ENCODE results near the gene FAM9A.
"Not testable (repeated sequence)": the region's sequence is repeated elsewhere in the genome, so short reads cannot be mapped to it uniquely, and the experiment has no call there.

Gene FAM9A

GRCh38 chrX:8803326-8803725 lies 2.1 kb upstream of the FAM9A start:
- no peak for DNase-seq (ENCODE audit: low read depth, low spot score)

GRCh38 chrX:8800351-8800750 lies 832 bp downstream of the FAM9A start:
- not testable (repeated sequence) for DNase-seq (ENCODE audit: low read depth, low spot score)

GRCh38 chrX:8799281-8799680 lies 1.9 kb downstream of the FAM9A start:
- DNase-seq (ENCODE audit: low read depth, low spot score), result not testable (repeated sequence)

GRCh38 chrX:8798702-8799101 lies 2.5 kb downstream of the FAM9A start:
- DNase-seq (ENCODE audit: low read depth, low spot score), result not testable (repeated sequence)

GRCh38 chrX:8787119-8787518 lies 14.1 kb downstream of the FAM9A start:
- DNase-seq (ENCODE audit: low read depth, low spot score), result not testable (repeated sequence)

GRCh38 chrX:8784162-8784561 lies 17.0 kb downstream of the FAM9A start:
- DNase-seq (ENCODE audit: low read depth, low spot score), result no peak

- no peak for DNase-seq (ENCODE audit: low read depth, low spot score)
Observed at GRCh38 chrX:8783714-8784098, 17.5 kb downstream of the FAM9A start.

GRCh38 chrX:8783097-8783713 lies 18.0 kb downstream of the FAM9A start:
- DNase-seq (ENCODE audit: low read depth, low spot score), result no peak

- DNase-seq (ENCODE audit: low read depth, low spot score), result no peak
Observed at GRCh38 chrX:8782595-8782994, 18.6 kb downstream of the FAM9A start.

- not testable (repeated sequence) for DNase-seq (ENCODE audit: low read depth, low spot score)
Observed at GRCh38 chrX:8781921-8782320, 19.3 kb downstream of the FAM9A start.

GRCh38 chrX:8773117-8773516 lies 28.1 kb downstream of the FAM9A start:
- no peak for DNase-seq (ENCODE audit: low read depth, low spot score)

- no peak for DNase-seq (ENCODE audit: low read depth, low spot score)
Observed at GRCh38 chrX:8760021-8760420, 41.2 kb downstream of the FAM9A start.

GRCh38 chrX:8758706-8759105 lies 42.5 kb downstream of the FAM9A start:
- DNase-seq (ENCODE audit: low read depth, low spot score), result not testable (repeated sequence)

- not testable (repeated sequence) for DNase-seq (ENCODE audit: low read depth, low spot score)
Observed at GRCh38 chrX:8757609-8758389, 43.4 kb downstream of the FAM9A start.

GRCh38 chrX:8755813-8756212 lies 45.4 kb downstream of the FAM9A start:
- no peak for DNase-seq (ENCODE audit: low read depth, low spot score)

- DNase-seq (ENCODE audit: low read depth, low spot score), result no peak
Observed at GRCh38 chrX:8755116-8755515, 46.1 kb downstream of the FAM9A start.

- DNase-seq (ENCODE audit: low read depth, low spot score), result no peak
Observed at GRCh38 chrX:8749697-8750096, 51.5 kb downstream of the FAM9A start.

GRCh38 chrX:8748855-8749254 lies 52.3 kb downstream of the FAM9A start:
- no peak for DNase-seq (ENCODE audit: low read depth, low spot score)

GRCh38 chrX:8743126-8743732 lies 58.0 kb downstream of the FAM9A start:
- DNase-seq (ENCODE audit: low read depth, low spot score), result no peak

- DNase-seq (ENCODE audit: low read depth, low spot score), result no peak
Observed at GRCh38 chrX:8741981-8742380, 59.2 kb downstream of the FAM9A start.

All from activated naive CD8-positive, alpha-beta T cell treated with anti-CD3 and anti-CD28 coated beads, Interleukin-2, amount 50 U/mL, for 16 hours (primary cell).